HG02970 (cell line): ENCODE results near the gene RNASE7.

ENCODE experiments used
- ATAC-seq: cut with Tn5 transposase; IDR thresholded peaks from one replicate; pipeline ENCODE4 v1.9.1; 2021; ENCODE audit warnings: mild to moderate bottlenecking, moderate library complexity, moderate number of reproducible peaks; ENCODE audit not compliant: unreplicated experiment, low FRiP score

The RNASE7 gene

GRCh38 chr14:21066882-21067502 lies 24.8 kb downstream of the RNASE7 start:
- no peak for ATAC-seq

GRCh38 chr14:21068521-21069387 lies 26.6 kb downstream of the RNASE7 start:
- no peak for ATAC-seq

DNA sequence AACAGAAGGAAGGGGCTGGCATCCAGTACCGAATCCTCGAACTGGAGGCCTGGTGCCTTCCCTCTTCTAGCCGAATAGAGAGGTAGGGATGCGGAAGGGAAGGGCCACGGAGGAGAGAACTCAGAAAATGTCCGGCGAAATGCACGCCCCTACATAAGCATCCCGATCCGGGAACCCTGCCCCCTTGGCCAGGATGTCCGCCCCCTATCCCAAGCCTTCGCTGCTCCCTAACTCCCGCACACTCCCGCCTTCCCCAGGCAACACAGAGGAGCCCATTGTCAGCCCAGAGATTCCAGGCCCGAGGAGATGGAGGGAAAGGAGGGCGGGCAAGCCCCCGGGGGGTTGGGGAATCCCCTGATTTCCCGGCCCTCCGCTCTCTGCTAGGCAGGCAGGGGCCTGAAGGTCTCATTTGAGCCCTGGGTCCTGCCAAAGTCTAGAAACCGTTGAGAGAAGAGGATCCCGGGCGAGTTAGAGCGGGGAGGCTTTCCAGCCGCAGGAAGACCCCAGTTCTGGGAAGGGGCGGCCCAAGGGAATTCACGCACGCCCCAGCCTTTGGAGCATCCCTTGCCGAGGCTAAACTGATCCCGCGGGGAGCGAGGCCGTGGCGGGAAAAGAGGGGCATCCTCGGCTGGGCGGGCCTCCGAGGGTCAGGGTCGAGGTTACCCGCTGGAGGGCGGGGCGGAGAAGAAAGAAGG lies 27.4 kb downstream of the RNASE7 start:
- ATAC-seq: no peak

GRCh38 chr14:21070083-21070609 lies 28.0 kb downstream of the RNASE7 start, which contains the start of gene ARHGEF40:
TSS of gene ARHGEF40 (plus strand) at chr14:21070304. CDS start at chr14:21070397, 93 bp downstream.
- no peak for ATAC-seq

DNA sequence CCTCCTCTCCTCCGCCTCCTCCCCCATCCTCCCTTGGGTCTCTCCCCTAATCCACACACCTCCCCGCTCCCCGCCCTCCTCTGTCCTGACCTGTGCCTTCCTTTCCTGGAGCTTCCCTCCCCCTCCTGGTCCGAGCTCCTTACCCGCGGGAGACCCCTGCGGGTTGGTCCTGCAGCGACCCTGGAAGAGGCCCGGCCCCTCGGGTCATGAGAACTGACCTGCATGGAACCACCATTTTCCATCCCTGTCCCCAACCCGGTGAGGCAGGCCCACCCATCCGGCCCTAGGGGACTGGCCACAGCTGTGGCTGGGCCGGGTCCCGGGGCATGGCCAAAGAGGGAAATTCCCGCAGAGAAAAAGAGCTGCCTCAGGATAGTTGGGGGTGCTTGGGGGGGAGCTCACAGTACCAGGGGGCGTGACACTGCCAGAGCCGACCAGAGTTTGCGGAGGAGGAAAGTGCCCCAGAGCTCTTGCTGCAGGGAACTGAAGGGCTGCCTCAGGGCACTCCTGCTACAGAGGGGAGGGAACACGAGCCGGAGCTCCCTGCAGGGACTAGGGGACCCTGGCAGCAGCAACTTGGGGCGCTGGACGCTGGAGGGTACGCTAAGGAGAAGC lies 28.6 kb downstream of the RNASE7 start:
- no peak for ATAC-seq

- ATAC-seq: peak; percentile 61
These were observed 29.3 kb downstream of the RNASE7 start for GRCh38 chr14:21071225-21072030.

GRCh38 chr14:21072031-21072473 lies 29.9 kb downstream of the RNASE7 start:
- no peak for ATAC-seq

DNA sequence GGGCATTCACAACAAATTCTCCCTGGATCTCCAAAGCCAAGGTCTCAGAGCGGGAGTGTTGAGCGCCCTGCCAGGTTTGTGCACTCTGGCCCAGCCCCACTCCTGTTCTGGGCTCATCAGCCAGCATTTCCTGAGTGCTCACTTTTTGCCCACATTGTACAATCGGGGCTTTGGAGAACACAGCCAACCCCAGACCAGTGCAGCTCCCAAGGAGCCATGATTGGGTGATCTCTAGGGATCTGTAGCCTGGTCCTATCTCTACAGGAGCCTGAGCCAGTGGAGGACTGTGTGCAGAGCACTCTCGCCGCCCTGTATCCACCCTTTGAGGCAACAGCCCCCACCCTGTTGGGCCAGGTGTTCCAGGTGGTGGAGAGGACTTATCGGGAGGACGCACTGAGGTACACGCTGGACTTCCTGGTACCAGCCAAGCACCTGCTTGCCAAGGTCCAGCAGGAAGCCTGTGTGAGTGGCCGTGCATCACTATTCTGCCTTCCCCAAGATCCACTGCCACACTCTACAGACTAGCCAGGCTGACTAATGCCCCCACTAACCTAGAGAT lies 30.7 kb downstream of the RNASE7 start:
- no peak for ATAC-seq

DNA sequence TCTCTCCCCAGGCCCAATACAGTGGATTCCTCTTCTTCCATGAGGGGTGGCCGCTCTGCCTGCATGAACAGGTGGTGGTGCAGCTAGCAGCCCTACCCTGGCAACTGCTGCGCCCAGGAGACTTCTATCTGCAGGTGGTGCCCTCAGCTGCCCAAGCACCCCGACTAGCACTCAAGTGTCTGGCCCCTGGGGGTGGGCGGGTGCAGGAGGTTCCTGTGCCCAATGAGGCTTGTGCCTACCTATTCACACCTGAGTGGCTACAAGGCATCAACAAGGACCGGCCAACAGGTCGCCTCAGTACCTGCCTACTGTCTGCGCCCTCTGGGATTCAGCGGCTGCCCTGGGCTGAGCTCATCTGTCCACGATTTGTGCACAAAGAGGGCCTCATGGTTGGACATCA lies 31.8 kb downstream of the RNASE7 start:
- no peak for ATAC-seq

GRCh38 chr14:21074398-21075272 lies 32.5 kb downstream of the RNASE7 start:
- no peak for ATAC-seq

- no peak for ATAC-seq
These were observed 33.7 kb downstream of the RNASE7 start for GRCh38 chr14:21075719-21076437.

GRCh38 chr14:21077672-21078071 lies 35.5 kb downstream of the RNASE7 start:
- ATAC-seq: no peak

DNA sequence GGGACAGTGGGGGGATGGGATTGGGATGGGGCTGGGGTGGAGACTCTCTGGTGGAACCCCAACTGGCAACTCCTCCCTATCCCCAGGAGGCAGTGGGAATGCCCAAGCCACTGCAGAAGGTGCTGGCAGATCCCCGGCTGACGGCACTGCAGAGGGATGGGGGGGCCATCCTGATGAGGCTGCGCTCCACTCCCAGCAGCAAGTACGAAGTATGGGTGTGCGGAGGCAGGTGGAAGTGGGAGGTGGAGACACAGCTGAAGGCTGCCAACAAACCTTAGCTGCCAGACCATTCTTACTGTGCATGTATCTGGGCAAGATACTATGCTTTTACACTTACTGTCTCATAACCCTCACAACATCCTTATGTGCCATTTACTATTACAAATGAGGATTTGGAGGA lies 36.1 kb downstream of the RNASE7 start:
- no peak for ATAC-seq

GRCh38 chr14:21078726-21079125 lies 36.6 kb downstream of the RNASE7 start:
- no peak for ATAC-seq

- ATAC-seq: no peak
These were observed 39.5 kb downstream of the RNASE7 start for GRCh38 chr14:21081521-21082142.

- ATAC-seq: no peak
These were observed 41.6 kb downstream of the RNASE7 start for GRCh38 chr14:21083565-21084325.

DNA sequence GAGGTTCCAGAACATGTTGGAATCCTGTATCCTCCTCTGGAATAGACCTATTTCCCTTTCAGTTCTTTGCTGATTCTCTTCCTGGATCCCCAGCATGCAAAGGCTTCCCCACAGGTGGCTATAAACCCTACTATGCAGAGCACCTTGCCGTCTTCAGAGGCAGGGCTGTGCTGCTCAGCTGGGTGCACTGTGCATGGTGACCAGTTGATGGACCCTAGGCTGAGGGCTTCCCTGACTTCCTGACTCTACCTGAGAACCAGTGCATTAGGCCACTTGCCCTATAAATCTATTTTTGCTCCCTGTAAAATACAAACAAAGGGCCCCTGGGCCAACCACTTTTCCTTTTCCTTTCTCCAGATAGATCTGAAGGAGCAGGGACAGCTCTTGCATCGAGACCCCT lies 42.2 kb downstream of the RNASE7 start:
- no peak for ATAC-seq
